HG03139 (cell line): ENCODE results near the gene AQP12B.
"Not testable (repeated sequence)": the region's sequence is repeated elsewhere in the genome, so short reads cannot be mapped to it uniquely, and the experiment has no call there.

Source experiments
- ATAC-seq: cut with Tn5 transposase; IDR thresholded peaks from one replicate; pipeline ENCODE4 v1.9.1; 2021; ENCODE audit not compliant: unreplicated experiment

AQP12B gene

DNA sequence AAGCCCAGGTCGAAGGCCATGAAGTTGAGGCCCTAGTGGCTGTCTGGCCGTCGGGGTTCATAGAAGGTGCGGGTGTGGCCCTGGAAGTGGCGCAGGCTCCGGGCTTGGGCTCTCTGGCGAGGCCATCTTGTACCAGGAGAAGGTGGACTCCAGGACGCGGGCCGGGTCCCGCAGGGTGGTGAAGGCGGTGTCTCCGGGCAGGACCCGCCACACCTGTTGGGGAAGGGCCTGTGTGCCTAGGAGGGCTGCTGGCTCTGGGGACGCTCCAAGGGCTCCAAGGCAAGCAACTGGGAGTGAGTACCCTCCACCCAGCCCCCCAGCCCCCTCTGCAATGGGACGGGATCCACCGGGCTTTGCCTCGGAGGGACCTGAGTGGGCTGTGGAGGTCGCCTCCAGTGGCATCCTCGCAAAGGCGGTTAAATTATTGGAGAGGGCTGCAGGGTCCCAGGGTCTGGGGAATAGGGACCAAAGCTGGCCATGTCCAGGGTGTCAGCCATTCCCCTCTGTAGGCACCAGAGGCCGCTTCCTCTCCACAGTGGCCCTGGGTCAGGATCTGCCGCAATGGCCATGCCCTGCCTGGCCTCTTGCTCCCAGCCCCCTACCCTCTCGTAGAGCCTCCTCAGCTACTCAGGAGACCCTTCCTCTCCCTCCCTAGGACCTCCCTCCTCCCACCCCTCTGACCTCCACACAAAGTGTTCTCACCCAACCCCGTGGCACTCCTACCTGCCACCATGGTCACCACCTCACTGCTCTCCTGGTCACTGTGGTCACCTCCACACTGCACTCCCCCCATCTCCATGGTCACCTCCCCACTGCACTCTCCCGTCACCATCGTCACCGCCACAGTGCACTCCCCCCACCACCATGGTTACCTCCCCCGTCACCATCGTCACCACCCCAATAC lies 19.3 kb upstream of the AQP12B start:
- ATAC-seq, result no peak

- ATAC-seq, result no peak
Measured at GRCh38 chr2:240701091-240701735, 18.5 kb upstream of the AQP12B start.

GRCh38 chr2:240700616-240701015 lies 17.9 kb upstream of the AQP12B start:
- ATAC-seq, result not testable (repeated sequence)

DNA sequence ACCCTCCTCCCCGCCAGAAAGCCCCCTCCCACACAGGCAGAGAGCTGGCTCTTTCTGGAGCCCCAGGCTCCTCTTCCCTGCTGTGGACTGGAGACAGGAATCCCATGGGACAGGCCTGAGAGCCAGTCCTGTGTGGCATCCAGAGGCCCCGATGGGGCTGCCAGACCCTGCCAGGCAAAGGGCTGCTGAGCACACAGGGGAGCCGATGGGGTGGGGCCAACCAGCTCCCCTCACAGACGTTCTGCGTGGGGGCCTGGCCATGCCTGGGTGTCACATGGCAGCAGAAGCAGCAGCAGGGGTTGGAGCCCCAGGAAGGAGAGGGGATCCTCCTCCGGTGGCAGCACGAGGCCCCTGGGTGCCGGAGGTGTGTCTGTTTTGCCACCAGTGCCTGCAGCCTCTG lies 17.1 kb upstream of the AQP12B start:
- ATAC-seq, result not testable (repeated sequence)

- not testable (repeated sequence) for ATAC-seq
Measured at GRCh38 chr2:240698852-240699561, 16.3 kb upstream of the AQP12B start.

- ATAC-seq, result not testable (repeated sequence)
Measured at GRCh38 chr2:240696469-240696868, 13.8 kb upstream of the AQP12B start.

- ATAC-seq, result not testable (repeated sequence)
Measured at GRCh38 chr2:240695593-240695992, 12.9 kb upstream of the AQP12B start.

DNA sequence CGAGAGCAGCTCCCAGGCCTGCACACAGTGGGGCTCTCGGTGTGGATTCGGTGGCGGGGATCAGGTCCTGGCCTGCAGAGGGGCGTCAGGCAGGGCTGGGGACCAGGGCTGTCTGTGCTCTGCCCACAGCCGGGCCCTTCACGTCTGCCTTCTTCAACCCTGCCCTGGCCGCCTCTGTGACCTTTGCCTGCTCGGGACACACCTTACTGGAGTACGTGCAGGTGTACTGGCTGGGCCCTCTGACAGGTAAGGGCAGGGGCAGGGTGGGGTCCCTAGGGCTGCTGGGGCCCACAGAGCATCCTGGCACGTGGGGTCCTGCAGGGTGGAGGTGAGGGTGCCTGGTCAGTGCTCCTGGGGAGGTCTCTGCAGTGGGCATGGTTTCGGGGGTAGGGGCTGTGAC lies 11.6 kb upstream of the AQP12B start:
- not testable (repeated sequence) for ATAC-seq

- not testable (repeated sequence) for ATAC-seq
Measured at GRCh38 chr2:240692583-240693561, 10.2 kb upstream of the AQP12B start.

- ATAC-seq, result not testable (repeated sequence)
Measured at GRCh38 chr2:240691631-240692420, 9.1 kb upstream of the AQP12B start, which contains the start of gene AQP12A. Gene AQP12A (plus strand): TSS chr2:240691866. CDS start chr2:240691914, 48 bp downstream.

- ATAC-seq, result not testable (repeated sequence)
Measured at GRCh38 chr2:240691075-240691427, 8.4 kb upstream of the AQP12B start.

- ATAC-seq, result not testable (repeated sequence)
Measured at GRCh38 chr2:240690421-240691074, 7.9 kb upstream of the AQP12B start.

GRCh38 chr2:240689975-240690374 lies 7.3 kb upstream of the AQP12B start:
- no peak for ATAC-seq

DNA sequence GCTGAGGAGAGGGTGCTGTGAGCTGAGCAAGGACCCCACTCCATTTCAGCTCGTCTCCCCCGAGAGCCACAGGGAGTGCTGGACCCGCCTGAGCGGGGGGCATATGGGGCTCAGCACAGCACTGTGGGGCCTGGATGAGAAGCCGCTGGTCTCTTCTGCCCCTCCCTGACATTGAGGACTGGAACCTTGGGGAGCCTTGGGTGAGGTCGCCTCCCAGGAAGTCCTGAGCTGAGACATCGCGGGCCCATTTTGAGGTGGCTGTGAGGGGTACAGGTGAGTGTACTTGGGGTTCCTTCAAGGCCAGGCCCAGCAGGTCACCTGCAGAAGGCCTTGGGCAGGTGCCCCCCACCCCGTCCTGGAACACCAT lies 5.9 kb upstream of the AQP12B start:
- ATAC-seq, result no peak

DNA sequence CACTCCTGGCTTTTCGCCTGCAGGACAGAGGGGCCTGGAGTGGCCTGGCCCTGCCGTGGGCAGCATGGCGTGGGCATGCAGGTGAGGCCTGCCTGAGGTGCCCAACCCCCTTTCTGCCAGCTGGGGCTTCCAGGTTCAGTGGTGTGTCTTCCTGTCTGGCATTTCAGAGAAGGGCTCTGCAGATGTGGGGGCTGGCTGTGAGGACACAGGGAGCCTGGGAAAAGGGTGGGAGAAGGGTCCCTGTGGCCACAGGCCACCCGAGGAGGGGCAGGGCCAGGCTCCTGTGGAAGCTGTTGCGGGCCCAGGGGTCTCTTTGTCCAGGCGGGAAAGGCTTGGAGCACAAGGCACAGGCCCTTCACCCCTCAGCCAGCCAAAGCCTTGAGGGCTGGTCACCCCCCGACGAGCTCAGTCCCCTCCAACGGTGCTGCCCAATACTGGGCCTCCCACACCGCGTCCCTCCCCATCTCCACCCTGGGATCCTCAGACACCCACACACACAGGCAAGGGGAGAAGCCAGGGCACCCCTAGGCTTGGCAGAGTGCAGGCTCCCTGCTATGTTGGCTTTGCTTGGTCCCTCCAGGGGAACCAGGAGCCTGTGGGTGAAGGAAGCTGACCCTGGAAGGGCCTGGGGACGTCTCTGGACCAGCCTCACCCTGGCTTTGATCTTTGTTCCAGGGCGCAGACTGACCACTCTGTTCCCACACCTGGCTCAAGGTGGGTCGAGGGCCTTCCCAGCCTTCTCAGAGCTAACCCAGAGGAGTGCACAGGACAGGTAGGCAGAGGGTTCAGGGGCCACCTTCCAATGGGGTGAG lies 5.3 kb upstream of the AQP12B start:
- no peak for ATAC-seq

GRCh38 chr2:240687045-240687740 lies 4.5 kb upstream of the AQP12B start:
- no peak for ATAC-seq

- ATAC-seq, result no peak
Measured at GRCh38 chr2:240686460-240686859, 3.8 kb upstream of the AQP12B start.
